Breast epithelium (tissue), 4 donors: Measurements from ENCODE around the gene DENND6A. TPM values are rescaled to one million over a fixed set of nuclear protein-coding genes. Genes with fewer than 3 reads are reported as not detected.

Source experiments
- DNase-seq, 2 donors: peaks; one replicate each; pipeline ENCODE4 v3.0.0-alpha.2; 2019; ENCODE audit warnings: low spot score in 2 of 2
- H3K27ac ChIP-seq, 2 donors: fragments of 200-600 bp; sonication (generic) in 1 of 2; one replicate each; pipeline ENCODE4 v1.5.1; 2016 to 2019; ENCODE audit warnings: mild to moderate bottlenecking in 1 of 2
- H3K27me3 ChIP-seq, 2 donors: fragments of 200-600 bp; sonication (generic) in 1 of 2; one replicate each; pipeline versions ENCODE4 v1.5.1 to v1.6.0; 2017 to 2019; ENCODE audit warnings: control low read depth in 1 of 2, mild to moderate bottlenecking in 1 of 2
- H3K36me3 ChIP-seq: fragments of 200-600 bp; one replicate; pipeline ENCODE4 v1.5.1; 2019
- H3K4me1 ChIP-seq, 2 donors: fragments of 200-600 bp; sonication (generic); one replicate each; pipeline ENCODE4 v1.5.1; 2016 to 2019; ENCODE audit warnings: control low read depth in 1 of 2
- H3K4me3 ChIP-seq, 3 donors: fragments of 200-600 bp; sonication (generic); 1 replicate in 2 of 3; 2 replicates in 1 of 3; pipeline ENCODE4 v1.5.1; 2016 to 2019; ENCODE audit warnings: mild to moderate bottlenecking in 3 of 3, moderate library complexity in 2 of 3
- H3K9me3 ChIP-seq, 2 donors: fragments of 200-600 bp; sonication (generic) in 1 of 2; one replicate each; pipeline ENCODE4 v1.5.1; 2016 to 2019; ENCODE audit warnings: control low read depth in 1 of 2
- POLR2A ChIP-seq: fragments of 450-650 bp; IDR thresholded peaks from one replicate; pipeline ENCODE4 v1.6.1; 2016; ENCODE audit warnings: antibody characterized with exemption, mild to moderate bottlenecking, moderate library complexity
- POLR2AphosphoS5 ChIP-seq, 3 donors: sonication (generic); formaldehyde crosslinking; IDR thresholded peaks; one replicate each; pipeline ENCODE4 v1.6.1; 2017; ENCODE audit warnings: antibody characterized with exemption in 3 of 3
- intact Hi-C: fragments of 100-400 bp; cut with DNase I; formaldehyde crosslinking; loops from one replicate; pipeline ENCODE4 v1.15.1; 2023; ENCODE audit warnings: low total_unique reads
- total RNA-seq, 3 donors: library from RNA; depleted of rRNA; stranded (reverse); fragments of >200 nt; gene quantifications; one replicate each; pipeline ENCODE4 v1.1.0, GENCODE V29; 2016
- TF ChIP-seq, protein P1 (sequence below), 3 donors: fragments of 450-650 bp; IDR thresholded peaks; one replicate each; pipeline ENCODE4 v1.5.1; 2016 to 2017; ENCODE audit warnings: antibody characterized with exemption in 3 of 3, mild to moderate bottlenecking in 3 of 3, moderate library complexity in 3 of 3

DENND6A gene
- total RNA-seq, 3 donors from 2014 or later: 33.1 to 56.2 (median 38.0) TPM

DNA sequence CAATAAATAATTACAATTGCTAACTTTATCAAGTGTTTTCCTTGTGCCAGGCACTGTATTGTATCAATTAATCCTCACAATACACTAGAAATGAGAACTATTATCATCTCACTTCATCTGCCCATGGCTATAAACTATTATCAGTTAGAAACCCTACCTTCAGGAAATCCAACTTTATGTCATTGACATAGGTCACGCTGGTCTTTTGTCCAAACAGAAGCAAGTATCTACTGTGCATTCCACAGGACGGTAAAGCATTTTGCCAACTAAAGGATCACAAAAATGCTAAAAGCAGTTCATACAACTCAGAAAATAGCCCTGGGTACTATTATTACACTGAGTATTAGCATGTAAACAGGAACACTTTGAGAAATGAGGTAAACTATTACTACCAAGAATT, 9.6 kb downstream of the DENND6A start:
- no peaks in the 10 kb centered on the region for H3K36me3 ChIP-seq
- no peak overlapping the region for H3K27ac ChIP-seq
- no peaks in the 10 kb centered on the region for H3K9me3 ChIP-seq
- H3K4me1 ChIP-seq: no peaks in the 10 kb centered on the region
- no peak for DNase-seq
- intact Hi-C loops: no loop called here
- H3K27me3 ChIP-seq: no peaks in the 10 kb centered on the region
- no peak for TF ChIP-seq POLR2A
- TF ChIP-seq, protein P1, sequence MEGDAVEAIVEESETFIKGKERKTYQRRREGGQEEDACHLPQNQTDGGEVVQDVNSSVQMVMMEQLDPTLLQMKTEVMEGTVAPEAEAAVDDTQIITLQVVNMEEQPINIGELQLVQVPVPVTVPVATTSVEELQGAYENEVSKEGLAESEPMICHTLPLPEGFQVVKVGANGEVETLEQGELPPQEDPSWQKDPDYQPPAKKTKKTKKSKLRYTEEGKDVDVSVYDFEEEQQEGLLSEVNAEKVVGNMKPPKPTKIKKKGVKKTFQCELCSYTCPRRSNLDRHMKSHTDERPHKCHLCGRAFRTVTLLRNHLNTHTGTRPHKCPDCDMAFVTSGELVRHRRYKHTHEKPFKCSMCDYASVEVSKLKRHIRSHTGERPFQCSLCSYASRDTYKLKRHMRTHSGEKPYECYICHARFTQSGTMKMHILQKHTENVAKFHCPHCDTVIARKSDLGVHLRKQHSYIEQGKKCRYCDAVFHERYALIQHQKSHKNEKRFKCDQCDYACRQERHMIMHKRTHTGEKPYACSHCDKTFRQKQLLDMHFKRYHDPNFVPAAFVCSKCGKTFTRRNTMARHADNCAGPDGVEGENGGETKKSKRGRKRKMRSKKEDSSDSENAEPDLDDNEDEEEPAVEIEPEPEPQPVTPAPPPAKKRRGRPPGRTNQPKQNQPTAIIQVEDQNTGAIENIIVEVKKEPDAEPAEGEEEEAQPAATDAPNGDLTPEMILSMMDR (IDR thresholded peaks at IDR 0.05): no peak
- no peak for TF ChIP-seq POLR2AphosphoS5 (IDR thresholded peaks at IDR 0.05)
- no peak overlapping the region for H3K4me3 ChIP-seq

DNA sequence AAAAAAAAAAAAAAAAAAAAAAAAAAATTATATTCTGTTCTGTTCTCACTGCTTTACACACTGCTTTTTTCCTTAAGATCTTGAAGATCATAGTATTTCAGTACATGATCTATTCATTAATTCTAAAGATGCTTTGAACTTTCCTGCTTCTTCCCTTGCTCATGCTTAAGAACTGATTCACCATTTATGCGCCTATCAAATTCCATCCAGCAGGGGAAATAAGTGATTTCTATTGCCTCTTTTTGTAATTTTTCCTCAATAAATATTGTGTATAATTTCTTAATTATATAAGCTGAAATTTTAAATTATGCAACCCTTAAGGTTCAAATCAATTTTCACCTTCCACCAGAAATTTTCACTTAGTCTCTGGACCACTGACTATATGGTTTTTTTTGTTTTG, 10.6 kb downstream of the DENND6A start:
- Histone ChIP-seq H3K9me3 (no peaks in the 10 kb centered on the region), H3K4me3 (no peak overlapping the region), H3K27ac (no peak overlapping the region), H3K36me3 (no peaks in the 10 kb centered on the region), H3K27me3 (no peaks in the 10 kb centered on the region), H3K4me1 (no peaks in the 10 kb centered on the region)
- DNase-seq: no peak
- intact Hi-C loops: no loop called here
- TF ChIP-seq POLR2AphosphoS5 (IDR thresholded peaks at IDR 0.05) (no peak), POLR2A (no peak)
- TF ChIP-seq, protein P1 (IDR thresholded peaks at IDR 0.05): no peak

DNA sequence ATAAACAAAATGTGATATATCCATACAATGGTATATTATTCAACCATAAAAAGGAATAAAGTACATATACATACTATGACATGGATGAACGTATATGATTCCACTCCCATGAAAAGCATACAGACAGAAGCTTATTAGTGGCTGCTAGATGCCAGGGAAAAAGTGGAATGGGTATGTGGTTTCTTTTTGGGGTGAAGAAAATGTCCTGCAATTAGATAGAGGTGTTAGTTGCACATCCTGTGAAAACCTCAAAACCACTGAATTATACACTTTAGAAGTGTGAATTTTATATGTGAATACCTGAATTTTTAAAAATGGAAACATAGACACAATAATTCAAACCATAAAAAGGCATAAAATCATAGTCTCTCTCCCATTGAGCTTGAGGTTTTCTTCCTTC, 11.2 kb downstream of the DENND6A start:
- intact Hi-C loops: no loop called here
- Histone ChIP-seq H3K36me3 (no peaks in the 10 kb centered on the region), H3K27me3 (no peaks in the 10 kb centered on the region), H3K4me3 (no peak overlapping the region), H3K9me3 (no peaks in the 10 kb centered on the region), H3K4me1 (no peaks in the 10 kb centered on the region), H3K27ac (no peak overlapping the region)
- DNase-seq: no peak
- TF ChIP-seq POLR2A (no peak), POLR2AphosphoS5 (IDR thresholded peaks at IDR 0.05) (no peak)
- TF ChIP-seq, protein P1 (IDR thresholded peaks at IDR 0.05): no peak

DNA sequence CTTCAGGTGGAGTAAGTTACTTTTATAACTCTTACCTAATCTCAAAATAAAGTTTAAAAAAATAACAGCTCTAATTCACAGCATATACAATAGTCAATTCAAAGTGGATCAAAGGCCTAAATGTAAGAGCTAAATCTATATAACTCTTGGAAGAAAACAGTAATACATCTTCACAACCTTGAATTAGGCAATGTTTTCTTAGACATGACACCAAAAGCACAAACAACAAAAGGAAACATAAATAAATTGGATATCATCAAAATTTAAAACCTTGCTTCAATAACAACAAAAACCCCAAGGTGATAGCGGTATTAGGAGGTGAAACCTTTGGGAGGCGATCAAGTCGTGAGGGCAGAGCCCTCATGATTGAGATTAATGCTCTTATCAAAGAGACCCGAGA, 12.8 kb downstream of the DENND6A start:
- no peaks in the 10 kb centered on the region for H3K4me1 ChIP-seq

DNA sequence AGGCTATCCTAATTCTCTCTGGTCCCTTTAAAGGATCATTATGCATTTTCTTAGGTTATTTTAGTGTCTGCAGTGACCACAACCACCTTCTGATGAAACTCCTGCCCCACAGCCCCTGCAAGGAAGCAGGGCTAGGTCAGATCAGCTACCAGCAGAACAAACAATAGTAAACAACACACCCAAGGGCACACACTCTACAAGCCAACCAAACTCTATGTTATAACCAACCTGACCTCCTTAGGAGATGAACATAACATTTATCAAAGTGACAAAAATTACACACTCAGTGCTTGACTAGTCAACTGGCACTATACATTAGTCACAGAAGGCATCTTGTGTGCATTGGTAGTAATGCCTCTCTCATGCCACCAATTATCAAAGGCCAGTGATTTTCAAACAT, 17.3 kb downstream of the DENND6A start:
- no peak for DNase-seq
- no peaks in the 10 kb centered on the region for H3K9me3 ChIP-seq
- TF ChIP-seq POLR2A (no peak), POLR2AphosphoS5 (IDR thresholded peaks at IDR 0.05) (no peak)
- TF ChIP-seq, protein P1 (IDR thresholded peaks at IDR 0.05): no peak
- H3K4me1 ChIP-seq: no peaks in the 10 kb centered on the region
- no peak overlapping the region for H3K27ac ChIP-seq
- intact Hi-C loops: no loop called here
- H3K27me3 ChIP-seq: no peaks in the 10 kb centered on the region
- no peaks in the 10 kb centered on the region for H3K36me3 ChIP-seq
- H3K4me3 ChIP-seq: no peak overlapping the region

More for the DNA sequence above, 12.8 kb downstream of the DENND6A start:
- DNase-seq: no peak
- Histone ChIP-seq H3K27me3 (no peaks in the 10 kb centered on the region), H3K9me3 (no peaks in the 10 kb centered on the region), H3K4me3 (no peak overlapping the region), H3K36me3 (no peaks in the 10 kb centered on the region), H3K27ac (no peak overlapping the region)
- TF ChIP-seq POLR2AphosphoS5 (IDR thresholded peaks at IDR 0.05): no peak
- TF ChIP-seq POLR2A: no peak
- TF ChIP-seq, protein P1 (IDR thresholded peaks at IDR 0.05): no peak
- intact Hi-C loops: no loop called here
